ENCODE data around the gene RNF167.
A peak's percentile ranks its signal among the peaks of the same experiment; 100 is the strongest.
"Not testable (repeated sequence)": the region's sequence is repeated elsewhere in the genome, so short reads cannot be mapped to it uniquely, and the experiment has no call there.

Gene RNF167

GRCh38 chr17:4903051-4903818, 36.8 kb upstream of the RNF167 start, which contains the start of gene CHRNE:
CHRNE (minus strand) TSS chr17:4903098; CDS start chr17:4903063, 35 bp downstream.
- peak; percentile 95 for DNase-seq

GRCh38 chr17:4906642-4907041, 33.4 kb upstream of the RNF167 start:
- not testable (repeated sequence) for DNase-seq

- peak; percentile 96 for DNase-seq
These were observed 31.8 kb upstream of the RNF167 start for GRCh38 chr17:4908301-4908700.

- peak; percentile 100 for DNase-seq
These were observed 31.2 kb upstream of the RNF167 start for GRCh38 chr17:4908711-4909496.

GRCh38 chr17:4913994-4914393, 26.1 kb upstream of the RNF167 start:
- no peak for DNase-seq

GRCh38 chr17:4914551-4914950, 25.5 kb upstream of the RNF167 start:
- DNase-seq, result not testable (repeated sequence)

- peak; percentile 63 for DNase-seq
These were observed 20.5 kb upstream of the RNF167 start for GRCh38 chr17:4919511-4920047.

GRCh38 chr17:4920351-4921048, 19.6 kb upstream of the RNF167 start:
- peak; percentile 77 for DNase-seq

GRCh38 chr17:4921320-4921719, 18.7 kb upstream of the RNF167 start:
- no peak for DNase-seq

- DNase-seq, result peak; percentile 49
These were observed 13.3 kb upstream of the RNF167 start for GRCh38 chr17:4926577-4927335.

- DNase-seq, result no peak
These were observed 11.2 kb upstream of the RNF167 start for GRCh38 chr17:4928881-4929280.

- DNase-seq, result no peak
These were observed 8.1 kb upstream of the RNF167 start, which contains the start of gene GP1BA for GRCh38 chr17:4931963-4932362. GP1BA (plus strand) TSS chr17:4932277; CDS start chr17:4932605, 328 bp downstream.

GRCh38 chr17:4932756-4933155, 7.3 kb upstream of the RNF167 start:
- DNase-seq, result no peak

GRCh38 chr17:4933646-4934045, 6.4 kb upstream of the RNF167 start:
- DNase-seq, result no peak

GRCh38 chr17:4934173-4934979, 5.7 kb upstream of the RNF167 start:
- peak; percentile 89 for DNase-seq

- DNase-seq, result no peak
These were observed 4.4 kb upstream of the RNF167 start for GRCh38 chr17:4935650-4936049.

- no peak for DNase-seq
These were observed 3.6 kb upstream of the RNF167 start for GRCh38 chr17:4936436-4936835.

GRCh38 chr17:4937553-4937952, 2.5 kb upstream of the RNF167 start:
- DNase-seq, result no peak

- no peak for DNase-seq
These were observed 2.0 kb upstream of the RNF167 start for GRCh38 chr17:4938069-4938491.

- peak; percentile 45 for DNase-seq
These were observed 1.2 kb upstream of the RNF167 start for GRCh38 chr17:4938688-4939545.

- DNase-seq, result no peak
These were observed 597 bp upstream of the RNF167 start for GRCh38 chr17:4939546-4939795.

Measured in islet precursor cell (in vitro differentiated cells).